K562 (cell line): Measurements from ENCODE around the gene MOG.

Experiments
- GTF2F1 ChIP-seq: IDR thresholded peaks from 2 replicates; pipeline ENCODE4 v1.6.1; 2011; ENCODE audit warnings: low read depth, low read length, improper control_type of control experiment
- HDGF ChIP-seq: fragments of 450-650 bp; IDR thresholded peaks from 2 replicates; pipeline ENCODE4 v1.6.1; 2016
- JUN ChIP-seq, 2 experiments: sonication (generic) in 1 of 2; formaldehyde crosslinking in 1 of 2; IDR thresholded peaks; 2 replicates each; pipeline versions ENCODE4 v1.6.1 to v1.8.0; 2012 to 2022; ENCODE audit warnings: borderline replicate concordance in 2 of 2, mild to moderate bottlenecking in 2 of 2, improper control_type of control experiment in 1 of 2, low read depth in 1 of 2, low read length in 1 of 2, missing genetic modification reagents in 1 of 2
- NCOA2 ChIP-seq, 2 experiments: fragments of 450-650 bp; IDR thresholded peaks; 2 replicates each; pipeline ENCODE4 v1.6.1; 2018; ENCODE audit warnings: mild to moderate bottlenecking in 2 of 2, moderate library complexity in 1 of 2; ENCODE audit not compliant: partially characterized antibody in 2 of 2
- RBM39 ChIP-seq: fragments of 200-400 bp; formaldehyde crosslinking; optimal IDR thresholded peaks from 2 replicates; pipeline ENCODE3; 2018; ENCODE audit warnings: low read depth, low read length
- SMARCC2 ChIP-seq: fragments of 450-650 bp; IDR thresholded peaks from 2 replicates; pipeline ENCODE4 v1.6.1; 2017; ENCODE audit warnings: antibody characterized with exemption, moderate library complexity, mild to moderate bottlenecking, low read depth
- TAF1 ChIP-seq: IDR thresholded peaks from 2 replicates; pipeline ENCODE4 v1.6.1; 2011; ENCODE audit warnings: mild to moderate bottlenecking, low read length, moderate library complexity; ENCODE audit not compliant: insufficient read depth, control insufficient read depth, severe bottlenecking; ENCODE audit errors: extremely low read depth
- TCF7L2 ChIP-seq: fragments of 150-350 bp; IDR thresholded peaks from 2 replicates; pipeline ENCODE4 v1.6.1; 2016; ENCODE audit warnings: low read depth, mild to moderate bottlenecking, low read length, moderate library complexity
- ZNF3 ChIP-seq: fragments of 250-450 bp; sonication (Bioruptor Pico); IDR thresholded peaks from 2 replicates; pipeline ENCODE4 v1.5.0; 2021; ENCODE audit warnings: mild to moderate bottlenecking, moderate library complexity
- TF ChIP-seq, protein P1 (sequence below): fragments of 150-350 bp; conservative IDR thresholded peaks from 2 replicates; pipeline ENCODE4 v1.6.1; 2014; ENCODE audit warnings: low read length
- TF ChIP-seq, protein P2 (sequence below): sonication (generic); formaldehyde crosslinking; IDR thresholded peaks from 2 replicates; pipeline ENCODE4 v1.9.0; 2022; ENCODE audit warnings: mild to moderate bottlenecking, missing genetic modification reagents
- TF ChIP-seq, protein P3 (sequence below): sonication (generic); formaldehyde crosslinking; IDR thresholded peaks from 2 replicates; pipeline ENCODE4 v1.9.0; 2022; ENCODE audit warnings: mild to moderate bottlenecking, missing genetic modification reagents

DNA sequence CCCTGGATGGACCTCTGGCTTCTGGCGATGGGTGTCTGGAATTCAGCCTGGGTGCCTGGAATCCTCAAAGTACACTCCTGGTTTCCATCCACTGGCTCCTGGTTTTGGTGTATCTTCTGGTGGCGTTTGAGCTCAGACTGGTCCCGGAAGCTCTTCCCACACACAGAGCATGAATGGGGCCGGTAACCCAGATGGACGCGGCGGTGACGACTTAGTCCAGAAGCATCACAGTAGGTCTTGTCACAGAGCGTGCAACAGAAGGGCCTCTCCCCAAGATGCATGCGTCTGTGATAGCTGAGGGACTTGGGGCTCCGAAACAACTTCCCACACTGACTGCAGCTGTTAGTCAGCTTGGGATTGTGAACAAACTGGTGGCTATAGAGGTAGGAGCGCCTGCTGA is 16.3 kb downstream of the MOG start:
- TF ChIP-seq TCF7L2, result no peak
- TF ChIP-seq, protein P1, sequence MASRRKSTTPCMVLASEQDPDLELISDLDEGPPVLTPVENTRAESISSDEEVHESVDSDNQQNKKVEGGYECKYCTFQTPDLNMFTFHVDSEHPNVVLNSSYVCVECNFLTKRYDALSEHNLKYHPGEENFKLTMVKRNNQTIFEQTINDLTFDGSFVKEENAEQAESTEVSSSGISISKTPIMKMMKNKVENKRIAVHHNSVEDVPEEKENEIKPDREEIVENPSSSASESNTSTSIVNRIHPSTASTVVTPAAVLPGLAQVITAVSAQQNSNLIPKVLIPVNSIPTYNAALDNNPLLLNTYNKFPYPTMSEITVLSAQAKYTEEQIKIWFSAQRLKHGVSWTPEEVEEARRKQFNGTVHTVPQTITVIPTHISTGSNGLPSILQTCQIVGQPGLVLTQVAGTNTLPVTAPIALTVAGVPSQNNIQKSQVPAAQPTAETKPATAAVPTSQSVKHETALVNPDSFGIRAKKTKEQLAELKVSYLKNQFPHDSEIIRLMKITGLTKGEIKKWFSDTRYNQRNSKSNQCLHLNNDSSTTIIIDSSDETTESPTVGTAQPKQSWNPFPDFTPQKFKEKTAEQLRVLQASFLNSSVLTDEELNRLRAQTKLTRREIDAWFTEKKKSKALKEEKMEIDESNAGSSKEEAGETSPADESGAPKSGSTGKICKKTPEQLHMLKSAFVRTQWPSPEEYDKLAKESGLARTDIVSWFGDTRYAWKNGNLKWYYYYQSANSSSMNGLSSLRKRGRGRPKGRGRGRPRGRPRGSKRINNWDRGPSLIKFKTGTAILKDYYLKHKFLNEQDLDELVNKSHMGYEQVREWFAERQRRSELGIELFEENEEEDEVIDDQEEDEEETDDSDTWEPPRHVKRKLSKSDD, result no peak
- TF ChIP-seq JUN (IDR thresholded peaks at IDR 0.05; ENCODE audit: borderline replicate concordance, low read depth, low read length), result no peak
- no peak for TF ChIP-seq JUN (CRISPR knock-in tag; IDR thresholded peaks at IDR 0.05; ENCODE audit: borderline replicate concordance)
- TF ChIP-seq, protein P2, sequence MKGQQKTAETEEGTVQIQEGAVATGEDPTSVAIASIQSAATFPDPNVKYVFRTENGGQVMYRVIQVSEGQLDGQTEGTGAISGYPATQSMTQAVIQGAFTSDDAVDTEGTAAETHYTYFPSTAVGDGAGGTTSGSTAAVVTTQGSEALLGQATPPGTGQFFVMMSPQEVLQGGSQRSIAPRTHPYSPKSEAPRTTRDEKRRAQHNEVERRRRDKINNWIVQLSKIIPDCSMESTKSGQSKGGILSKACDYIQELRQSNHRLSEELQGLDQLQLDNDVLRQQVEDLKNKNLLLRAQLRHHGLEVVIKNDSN, result no peak
- TF ChIP-seq, protein P3, sequence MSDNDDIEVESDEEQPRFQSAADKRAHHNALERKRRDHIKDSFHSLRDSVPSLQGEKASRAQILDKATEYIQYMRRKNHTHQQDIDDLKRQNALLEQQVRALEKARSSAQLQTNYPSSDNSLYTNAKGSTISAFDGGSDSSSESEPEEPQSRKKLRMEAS (CRISPR knock-in tag), result no peak
- no peak for TF ChIP-seq ZNF3 (CRISPR knock-in tag)
- no peak for TF ChIP-seq GTF2F1
- no peak for TF ChIP-seq NCOA2 (IDR thresholded peaks at IDR 0.05; ENCODE audit: partially characterized antibody in 2 of 2)
- TF ChIP-seq HDGF, result no peak
- TF ChIP-seq TAF1, result no peak
- TF ChIP-seq RBM39, result no peak
- no peak for TF ChIP-seq SMARCC2
